Small intestine (tissue), 7 donors: ENCODE measurements around the gene ACTRT2. TPM values are rescaled to one million over a fixed set of nuclear protein-coding genes. Genes with fewer than 3 reads are reported as not detected.

ENCODE experiments used
- DNase-seq, 2 donors: peaks; one replicate each; pipeline versions ENCODE4 v3.0.0 to v3.0.0-alpha.2; 2013
- FAIRE-seq: peaks from 2 replicates; lab custom pipeline; 2012; peaks lifted over from hg19 to GRCh38; lab: Jason Lieb, UNC
- H3K27ac ChIP-seq, 3 donors: one replicate each; pipeline ENCODE4 v1.5.1; 2013; ENCODE audit warnings: low read length in 2 of 3, mild to moderate bottlenecking in 2 of 3, control low read depth in 1 of 3, inconsistent platforms in 1 of 3, low read depth in 1 of 3, moderate library complexity in 1 of 3
- H3K27me3 ChIP-seq, 3 donors: one replicate each; pipeline ENCODE4 v1.6.1; 2013; ENCODE audit warnings: low read length in 3 of 3, inconsistent platforms in 1 of 3; ENCODE audit not compliant: control insufficient read depth in 3 of 3, insufficient read depth in 3 of 3
- H3K36me3 ChIP-seq, 3 donors: one replicate each; pipeline ENCODE4 v1.6.1; 2013; ENCODE audit warnings: low read length in 3 of 3, inconsistent platforms in 1 of 3, low read depth in 1 of 3, mild to moderate bottlenecking in 1 of 3, moderate library complexity in 1 of 3; ENCODE audit not compliant: control insufficient read depth in 3 of 3, insufficient read depth in 2 of 3
- H3K4me1 ChIP-seq, 3 donors: one replicate each; pipeline ENCODE4 v1.6.1; 2013; ENCODE audit warnings: low read length in 2 of 3, inconsistent platforms in 1 of 3, low read depth in 1 of 3, mild to moderate bottlenecking in 1 of 3, moderate library complexity in 1 of 3; ENCODE audit not compliant: control insufficient read depth in 3 of 3, insufficient read depth in 2 of 3
- H3K4me3 ChIP-seq, 3 donors: one replicate each; pipeline ENCODE4 v1.5.1; 2013; ENCODE audit warnings: low read length in 3 of 3, control low read depth in 1 of 3, inconsistent platforms in 1 of 3, low read depth in 1 of 3, mild to moderate bottlenecking in 1 of 3, moderate library complexity in 1 of 3
- H3K9me3 ChIP-seq, 2 donors: one replicate each; pipeline ENCODE4 v1.6.1; 2013; ENCODE audit warnings: low read depth in 1 of 2, low read length in 1 of 2; ENCODE audit not compliant: control insufficient read depth in 2 of 2, insufficient read depth in 1 of 2
- WGBS, 3 donors: extraction: QIAGEN DNeasy Blood & Tissue Kit; methylation state at CpG; one replicate each; pipeline ENCODE4 v1.1.7; 2013; 5-methylcytosine and 5-hydroxymethylcytosine counted together
- polyA plus RNA-seq, 4 donors: library from polyadenylated mRNA; stranded (reverse) in 3 of 4; unstranded in 1 of 4; fragments of 200-250 nt in 3 of 4; fragments of 120-200 nt in 1 of 4; gene quantifications; one replicate each; pipeline versions ENCODE4 v1.2.1 to v1.2.3, GENCODE V29; 2013
- donor health status: healthy with polysubstance abuse.
- donor health status: control.
- donor health status: control.
- donor health status: Bipolar disorder and iron deficiency.
- donor health status: healthy.

The ACTRT2 gene
- polyA plus RNA-seq, 4 donors: not detected

DNA sequence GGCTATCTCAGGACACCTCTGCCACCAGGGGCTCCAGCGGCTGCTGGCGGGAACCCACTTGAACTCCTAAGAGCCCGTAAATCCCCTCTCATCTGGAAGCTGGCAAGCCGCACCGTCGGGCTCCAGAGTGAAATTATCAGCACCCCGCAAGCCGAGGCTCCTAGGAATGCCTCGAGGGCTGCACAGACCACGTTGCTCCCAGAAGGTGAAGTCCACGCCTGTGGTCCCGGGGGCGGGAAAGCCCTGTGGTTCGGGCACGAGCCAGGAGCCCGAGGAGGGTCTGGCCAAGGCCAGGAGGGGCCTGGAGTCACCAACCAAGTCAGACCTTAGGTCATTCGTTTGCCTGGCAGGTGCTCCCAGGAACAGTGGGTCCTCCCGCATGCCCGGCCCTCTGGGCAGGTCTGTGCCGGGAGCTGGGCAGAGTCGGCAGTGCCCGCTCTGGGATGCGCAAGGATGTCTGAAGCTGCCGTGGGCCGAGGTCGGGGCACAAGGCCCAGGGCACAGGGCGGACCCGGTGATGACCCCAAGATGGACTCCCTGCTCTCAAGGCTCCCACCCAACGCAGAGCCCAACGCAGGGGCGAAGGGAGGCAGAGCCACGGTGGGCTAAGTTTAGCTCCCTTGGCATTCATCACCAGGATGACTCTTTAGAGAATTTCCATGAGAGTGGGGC, 8.9 kb downstream of the ACTRT2 start:
- no peak overlapping the region for H3K27ac ChIP-seq
- WGBS, 3 donors: 83 to 88% (median 85%) methylated on average over 32 of the region's 32 CpGs
- no peak overlapping the region for H3K4me3 ChIP-seq
- H3K9me3 ChIP-seq: no peaks in the 10 kb centered on the region
- peaks cover 0 to 31% (median 0%) of the 10 kb centered on the region in 3 donors for H3K27me3 ChIP-seq
- no peaks in the 10 kb centered on the region for H3K4me1 ChIP-seq
- FAIRE-seq (no peak), DNase-seq (no peak)
- no peaks in the 10 kb centered on the region for H3K36me3 ChIP-seq

DNA sequence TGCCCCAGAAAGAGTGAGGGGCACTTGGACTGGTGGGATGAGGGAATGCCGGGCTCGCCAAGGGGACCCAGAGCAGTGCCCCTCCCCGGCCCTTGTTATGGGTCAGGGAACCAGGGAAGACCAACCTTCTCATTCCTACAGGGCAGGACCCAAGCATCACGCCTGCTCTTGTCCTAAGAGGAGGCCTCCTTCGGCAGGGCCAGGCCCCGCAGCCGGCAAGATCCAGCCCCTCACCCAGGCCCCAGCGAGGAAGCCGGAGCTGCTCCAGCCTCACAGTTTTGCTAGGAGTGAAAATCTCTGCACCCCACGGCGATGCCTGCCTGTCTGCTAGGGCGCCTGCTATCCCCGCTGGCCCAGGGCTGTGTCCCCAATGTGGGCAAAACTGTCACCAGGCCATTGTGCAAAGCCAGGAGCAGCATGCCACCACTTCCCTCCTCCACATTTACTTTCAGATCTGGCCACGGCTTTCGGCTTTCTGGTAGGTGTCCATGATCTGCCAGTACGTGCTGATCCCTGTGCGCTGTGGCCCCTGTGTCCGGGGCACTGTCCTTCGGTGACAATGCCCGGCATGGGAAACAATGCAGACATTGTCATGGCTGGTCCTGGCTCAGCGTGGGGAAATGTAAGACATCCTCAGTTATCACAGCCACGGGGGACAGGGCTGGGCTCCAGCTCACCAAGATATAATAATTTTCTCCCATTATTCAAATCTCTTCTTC, 9.6 kb downstream of the ACTRT2 start:
- Histone ChIP-seq H3K9me3 (no peaks in the 10 kb centered on the region), H3K36me3 (no peaks in the 10 kb centered on the region), H3K4me1 (no peaks in the 10 kb centered on the region), H3K27ac (no peak overlapping the region), H3K27me3 (peaks cover 0 to 31% (median 0%) of the 10 kb centered on the region in 3 donors), H3K4me3 (no peak overlapping the region)
- DNase-seq (no peak), FAIRE-seq (no peak)
- WGBS, 3 donors: 71 to 85% (median 77%) methylated on average over 21 to 22 of the region's 22 CpGs

DNA sequence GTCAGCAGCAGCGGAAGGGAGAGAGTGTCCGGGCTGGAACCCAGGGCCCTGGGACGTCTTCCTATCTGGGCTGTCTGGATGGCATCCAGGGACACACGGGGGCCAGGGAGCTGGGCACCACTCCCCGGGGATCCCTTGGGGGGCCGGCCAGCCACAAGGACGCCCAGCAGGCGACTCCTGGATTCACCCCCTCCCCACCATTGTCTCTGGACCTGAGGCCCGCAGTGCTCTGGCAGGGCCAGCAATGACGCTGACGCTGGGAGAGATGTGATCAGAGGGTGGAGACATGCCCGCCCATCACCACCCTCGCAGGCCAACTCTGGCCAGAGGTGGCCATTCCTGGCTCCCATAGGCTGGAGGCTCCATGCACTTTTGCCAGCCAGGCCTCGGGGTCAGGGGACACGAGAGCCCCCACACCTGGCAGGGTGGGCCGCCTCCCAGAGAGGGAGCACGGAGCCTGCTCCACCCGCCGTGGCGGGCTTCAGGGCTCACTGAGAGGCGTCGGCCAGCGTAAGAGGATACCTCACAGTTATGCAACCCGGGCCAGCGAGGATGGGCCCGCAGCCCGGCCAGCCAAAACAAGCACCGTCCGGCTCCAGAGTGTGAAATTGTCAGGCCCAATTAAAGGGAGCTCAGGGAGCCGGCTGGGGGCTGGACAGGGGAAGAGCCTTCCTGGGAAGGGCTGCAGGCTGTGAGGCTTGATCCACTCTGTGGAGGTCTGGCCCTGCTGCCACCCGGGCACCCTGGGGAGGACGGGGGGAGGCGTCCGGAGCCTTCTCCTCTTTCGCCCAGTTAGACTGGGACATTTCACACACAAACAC, 10.3 kb downstream of the ACTRT2 start:
- no peak for DNase-seq
- Histone ChIP-seq H3K27me3 (peaks cover 0 to 31% (median 0%) of the 10 kb centered on the region in 3 donors), H3K4me3 (no peak overlapping the region), H3K27ac (no peak overlapping the region), H3K36me3 (no peaks in the 10 kb centered on the region), H3K9me3 (no peaks in the 10 kb centered on the region), H3K4me1 (no peaks in the 10 kb centered on the region)
- no peak for FAIRE-seq
- 75 to 85% (median 78%) methylated on average over 31 to 35 of the region's 35 CpGs for WGBS, 3 donors

DNA sequence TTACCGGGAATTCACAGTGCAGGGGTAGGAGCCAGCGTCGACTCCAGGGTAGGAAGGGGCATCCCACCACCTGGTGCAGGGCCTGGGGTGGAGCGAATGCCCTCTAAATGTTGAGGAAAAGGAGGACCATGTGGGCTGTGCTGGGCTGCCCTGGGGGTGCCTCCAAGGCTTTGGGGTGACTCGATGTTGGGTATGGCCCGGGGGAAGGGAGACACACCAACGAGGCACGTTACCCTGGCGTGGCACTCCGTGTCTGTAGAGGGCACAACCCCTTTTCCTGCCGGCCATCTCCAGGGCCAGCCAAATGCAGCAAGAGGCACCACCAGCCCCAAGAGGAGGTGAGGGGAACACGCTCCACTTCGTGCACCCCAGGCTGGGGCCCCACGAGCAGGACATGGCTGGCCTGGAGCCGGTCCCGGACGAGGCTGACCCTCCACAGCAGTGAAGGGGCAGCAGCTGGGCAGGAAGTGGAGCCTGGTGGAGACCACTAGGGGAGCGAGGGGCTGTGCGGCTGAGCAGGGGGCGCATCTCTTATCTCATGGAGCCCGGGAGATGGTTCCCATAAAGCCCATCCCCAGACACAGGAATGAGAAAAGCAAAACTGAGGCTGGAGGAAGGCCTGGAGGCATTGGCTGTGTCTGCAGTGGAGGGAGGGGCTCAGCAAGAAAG, 11.2 kb downstream of the ACTRT2 start:
- no peaks in the 10 kb centered on the region for H3K9me3 ChIP-seq
- H3K4me3 ChIP-seq: no peak overlapping the region
- H3K4me1 ChIP-seq: no peaks in the 10 kb centered on the region
- no peaks in the 10 kb centered on the region for H3K36me3 ChIP-seq
- FAIRE-seq (no peak), DNase-seq (no peak)
- no peak overlapping the region for H3K27ac ChIP-seq
- H3K27me3 ChIP-seq: peaks cover 0 to 29% (median 0%) of the 10 kb centered on the region in 3 donors
- WGBS, 3 donors: 82 to 91% (median 84%) methylated on average over 21 of the region's 21 CpGs

DNA sequence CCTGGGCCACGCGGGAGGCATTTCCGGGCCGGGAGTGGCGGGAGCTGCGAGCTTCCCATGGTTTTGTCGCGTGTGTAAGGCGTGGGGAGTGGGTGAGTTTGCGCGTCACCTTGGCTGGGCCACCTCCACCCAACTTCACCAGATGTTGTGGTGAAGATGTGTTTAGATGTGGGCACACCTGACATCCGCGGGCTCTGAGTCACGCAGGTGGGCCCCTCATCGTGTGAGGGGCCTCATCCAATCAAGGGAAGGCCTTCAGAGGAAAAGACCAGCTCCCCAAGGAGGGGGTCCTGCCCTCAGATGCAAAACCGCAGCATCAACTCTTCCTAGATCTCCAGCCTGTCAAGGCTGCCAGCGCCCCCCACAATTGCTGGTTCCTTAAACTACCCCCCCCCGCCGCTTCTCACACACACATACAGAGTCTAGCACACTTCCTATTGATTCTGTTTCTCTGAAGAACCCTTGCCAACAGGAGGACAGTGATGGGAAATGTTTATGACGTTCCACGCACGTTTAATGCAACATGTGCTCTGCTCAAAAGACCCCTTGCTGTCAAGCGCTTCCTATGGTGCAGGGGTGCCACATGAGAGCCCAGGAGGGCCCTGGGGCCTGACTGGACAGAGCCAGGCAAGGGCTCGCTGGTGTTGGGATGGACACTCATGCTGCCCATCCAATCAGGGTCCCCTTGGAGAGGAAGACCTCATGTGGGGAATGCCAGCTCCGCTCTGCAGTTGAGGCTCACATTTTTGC, 11.9 kb downstream of the ACTRT2 start:
- FAIRE-seq (no peak), DNase-seq (no peak)
- Histone ChIP-seq H3K36me3 (no peaks in the 10 kb centered on the region), H3K9me3 (no peaks in the 10 kb centered on the region), H3K4me1 (no peaks in the 10 kb centered on the region), H3K27me3 (peaks cover 0 to 22% (median 0%) of the 10 kb centered on the region in 3 donors), H3K4me3 (no peak overlapping the region), H3K27ac (no peak overlapping the region)
- 75 to 81% (median 77%) methylated on average over 24 to 25 of the region's 25 CpGs for WGBS, 3 donors

DNA sequence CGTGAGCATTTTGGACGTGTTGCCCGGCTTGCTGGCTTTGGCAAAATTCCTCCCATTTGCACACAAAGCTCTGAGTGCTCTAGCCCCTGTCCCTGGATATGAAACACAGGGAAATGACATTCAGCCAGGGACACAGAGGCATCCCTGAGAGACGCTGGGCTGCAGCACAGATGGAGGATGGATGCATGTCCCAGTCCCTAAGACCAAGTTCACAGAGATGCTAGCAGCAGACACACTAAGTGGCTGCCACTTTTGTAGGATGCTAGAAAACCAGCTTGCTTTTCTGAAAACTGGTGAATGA, 12.5 kb downstream of the ACTRT2 start:
- Histone ChIP-seq H3K27me3 (peaks cover 0 to 17% (median 0%) of the 10 kb centered on the region in 3 donors), H3K9me3 (no peaks in the 10 kb centered on the region), H3K4me1 (no peaks in the 10 kb centered on the region), H3K36me3 (no peaks in the 10 kb centered on the region), H3K27ac (no peak overlapping the region), H3K4me3 (no peak overlapping the region)
- DNase-seq (no peak), FAIRE-seq (no peak)
- WGBS, 3 donors: 69 to 72% (median 71%) methylated on average over 4 of the region's 4 CpGs

DNA sequence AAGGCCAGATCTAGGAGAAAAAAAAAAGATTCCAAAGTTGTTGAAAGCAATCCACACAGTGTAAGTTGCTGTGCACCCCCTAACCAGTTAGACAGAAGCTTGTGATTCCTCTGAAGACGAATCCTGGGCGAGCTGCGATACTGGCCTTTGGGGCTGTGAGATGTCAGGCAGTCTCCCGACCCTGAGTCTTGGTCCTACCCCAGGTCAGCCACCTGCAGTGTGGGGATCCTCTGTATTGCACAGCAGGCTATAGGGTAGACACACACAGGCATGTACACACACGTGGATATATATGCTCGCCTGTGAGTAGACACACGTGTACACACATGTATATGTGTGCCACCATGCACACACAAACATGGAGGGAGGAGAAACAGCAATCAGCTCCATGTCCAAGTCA, 12.9 kb downstream of the ACTRT2 start:
- no peak overlapping the region for H3K27ac ChIP-seq
- WGBS, 3 donors: 76 to 85% (median 79%) methylated on average over 7 of the region's 7 CpGs
- H3K36me3 ChIP-seq: no peaks in the 10 kb centered on the region
- no peak overlapping the region for H3K4me3 ChIP-seq
- no peaks in the 10 kb centered on the region for H3K4me1 ChIP-seq
- FAIRE-seq: no peak
- DNase-seq: no peak
- no peaks in the 10 kb centered on the region for H3K9me3 ChIP-seq
- peaks cover 0 to 14% (median 0%) of the 10 kb centered on the region in 3 donors for H3K27me3 ChIP-seq
